SK-N-SH (cell line): ENCODE results near the gene MEX3D.

Experiments
- EZH2phosphoT487 ChIP-seq: fragments of 200-600 bp; sonication (generic); IDR thresholded peaks from 2 replicates; pipeline ENCODE4 v1.6.1; 2017; ENCODE audit warnings: low read depth, mixed run types, mild to moderate bottlenecking, antibody characterized with exemption, moderate library complexity, borderline replicate concordance
- NRF1 ChIP-seq: IDR thresholded peaks from 2 replicates; pipeline ENCODE4 v1.6.1; 2012; ENCODE audit warnings: low read depth, mild to moderate bottlenecking, low read length
- TF ChIP-seq, protein P1 (sequence below): fragments of 200-600 bp; sonication (generic); IDR thresholded peaks from 2 replicates; pipeline ENCODE4 v1.6.1; 2017; ENCODE audit warnings: antibody characterized with exemption, mild to moderate bottlenecking, moderate library complexity

DNA sequence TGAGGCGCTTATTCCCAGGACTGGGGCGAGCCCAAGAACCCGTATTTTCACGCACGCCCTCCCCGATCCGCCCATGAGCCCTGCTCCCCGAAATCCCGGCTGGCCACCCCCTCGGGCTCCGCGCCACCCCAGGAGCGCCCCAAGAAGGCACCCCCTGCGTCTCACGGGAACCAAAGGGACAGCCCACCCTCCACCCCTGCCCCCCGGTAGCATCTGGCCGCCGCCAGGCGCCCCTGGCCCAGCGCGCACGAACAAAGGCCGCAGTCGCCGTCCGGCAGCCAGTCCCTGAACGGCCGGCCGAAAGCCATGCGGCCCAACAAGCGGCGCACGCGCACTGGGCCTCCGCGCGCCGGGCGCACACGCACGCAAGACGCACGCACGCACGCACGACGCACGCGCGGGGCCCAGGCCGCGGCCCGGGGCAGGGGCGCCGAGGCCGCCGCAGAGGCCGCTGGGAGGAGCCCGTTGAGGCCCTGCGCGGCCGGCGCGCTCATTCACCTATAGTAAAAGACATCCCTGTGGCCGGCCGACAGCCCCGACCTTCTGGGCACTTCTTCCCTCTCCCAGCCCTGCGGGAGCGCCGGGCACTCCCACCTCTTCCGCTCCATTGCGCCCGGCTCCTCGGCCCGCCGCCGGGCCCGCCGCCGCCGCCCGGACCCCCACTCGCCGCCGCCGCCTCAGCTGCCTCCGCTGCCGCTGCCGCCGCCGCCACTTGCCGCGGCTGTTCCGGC, 24.1 kb upstream of the MEX3D start:
- TF ChIP-seq, protein P1, sequence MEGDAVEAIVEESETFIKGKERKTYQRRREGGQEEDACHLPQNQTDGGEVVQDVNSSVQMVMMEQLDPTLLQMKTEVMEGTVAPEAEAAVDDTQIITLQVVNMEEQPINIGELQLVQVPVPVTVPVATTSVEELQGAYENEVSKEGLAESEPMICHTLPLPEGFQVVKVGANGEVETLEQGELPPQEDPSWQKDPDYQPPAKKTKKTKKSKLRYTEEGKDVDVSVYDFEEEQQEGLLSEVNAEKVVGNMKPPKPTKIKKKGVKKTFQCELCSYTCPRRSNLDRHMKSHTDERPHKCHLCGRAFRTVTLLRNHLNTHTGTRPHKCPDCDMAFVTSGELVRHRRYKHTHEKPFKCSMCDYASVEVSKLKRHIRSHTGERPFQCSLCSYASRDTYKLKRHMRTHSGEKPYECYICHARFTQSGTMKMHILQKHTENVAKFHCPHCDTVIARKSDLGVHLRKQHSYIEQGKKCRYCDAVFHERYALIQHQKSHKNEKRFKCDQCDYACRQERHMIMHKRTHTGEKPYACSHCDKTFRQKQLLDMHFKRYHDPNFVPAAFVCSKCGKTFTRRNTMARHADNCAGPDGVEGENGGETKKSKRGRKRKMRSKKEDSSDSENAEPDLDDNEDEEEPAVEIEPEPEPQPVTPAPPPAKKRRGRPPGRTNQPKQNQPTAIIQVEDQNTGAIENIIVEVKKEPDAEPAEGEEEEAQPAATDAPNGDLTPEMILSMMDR, result no peak
- TF ChIP-seq NRF1, result peak; percentile 90
- TF ChIP-seq EZH2phosphoT487, result no peak
